ENCODE data around the gene TRIM50.
"Not testable (repeated sequence)": the region's sequence is repeated elsewhere in the genome, so short reads cannot be mapped to it uniquely, and the experiment has no call there.

GRCh38 chr7:73304612-73305387, 23.1 kb downstream of the TRIM50 start:
- TF ChIP-seq, protein P1, sequence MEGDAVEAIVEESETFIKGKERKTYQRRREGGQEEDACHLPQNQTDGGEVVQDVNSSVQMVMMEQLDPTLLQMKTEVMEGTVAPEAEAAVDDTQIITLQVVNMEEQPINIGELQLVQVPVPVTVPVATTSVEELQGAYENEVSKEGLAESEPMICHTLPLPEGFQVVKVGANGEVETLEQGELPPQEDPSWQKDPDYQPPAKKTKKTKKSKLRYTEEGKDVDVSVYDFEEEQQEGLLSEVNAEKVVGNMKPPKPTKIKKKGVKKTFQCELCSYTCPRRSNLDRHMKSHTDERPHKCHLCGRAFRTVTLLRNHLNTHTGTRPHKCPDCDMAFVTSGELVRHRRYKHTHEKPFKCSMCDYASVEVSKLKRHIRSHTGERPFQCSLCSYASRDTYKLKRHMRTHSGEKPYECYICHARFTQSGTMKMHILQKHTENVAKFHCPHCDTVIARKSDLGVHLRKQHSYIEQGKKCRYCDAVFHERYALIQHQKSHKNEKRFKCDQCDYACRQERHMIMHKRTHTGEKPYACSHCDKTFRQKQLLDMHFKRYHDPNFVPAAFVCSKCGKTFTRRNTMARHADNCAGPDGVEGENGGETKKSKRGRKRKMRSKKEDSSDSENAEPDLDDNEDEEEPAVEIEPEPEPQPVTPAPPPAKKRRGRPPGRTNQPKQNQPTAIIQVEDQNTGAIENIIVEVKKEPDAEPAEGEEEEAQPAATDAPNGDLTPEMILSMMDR (IDR thresholded peaks at IDR 0.05; ENCODE audit: borderline replicate concordance, extremely low read depth, low read length, poor library complexity, severe bottlenecking) = not testable (repeated sequence)
- not testable (repeated sequence) for TF ChIP-seq EZH2 (IDR thresholded peaks at IDR 0.05; ENCODE audit: borderline replicate concordance, low read depth, low read length, severe bottlenecking)

All from DND-41 (cell line).